SJSA1 (cell line): Measurements from ENCODE around the gene SAMD14. TPM values are rescaled to one million over a fixed set of nuclear protein-coding genes. Genes with fewer than 3 reads are reported as not detected.

Experiments
- DNase-seq, 2 experiments: peaks; one replicate each; pipeline ENCODE4 v3.0.0-alpha.2; 2015 to 2020; ENCODE audit warnings: low spot score in 2 of 2, low read depth in 1 of 2
- H3K27ac ChIP-seq: fragments of 250-450 bp; sonication (Bioruptor Pico); 2 replicates; pipeline ENCODE4 v1.5.1; 2020; ENCODE audit warnings: mild to moderate bottlenecking, moderate library complexity
- H3K27me3 ChIP-seq: fragments of 250-450 bp; sonication (Bioruptor Pico); replicated peaks from 2 replicates; pipeline ENCODE4 v1.5.1; 2020; ENCODE audit warnings: mild to moderate bottlenecking, moderate library complexity
- H3K36me3 ChIP-seq: fragments of 250-450 bp; sonication (Bioruptor Pico); 2 replicates; pipeline ENCODE4 v1.5.1; 2020; ENCODE audit warnings: mild to moderate bottlenecking
- H3K4me1 ChIP-seq: fragments of 250-450 bp; sonication (Bioruptor Pico); replicated peaks from 2 replicates; pipeline ENCODE4 v1.6.1; 2021; ENCODE audit warnings: mild to moderate bottlenecking
- H3K4me3 ChIP-seq: fragments of 250-450 bp; sonication (Bioruptor Pico); 2 replicates; pipeline ENCODE4 v1.5.1; 2020; ENCODE audit warnings: mild to moderate bottlenecking
- H3K9me3 ChIP-seq: fragments of 250-450 bp; sonication (Bioruptor Pico); replicated peaks from 2 replicates; pipeline ENCODE4 v1.5.1; 2020; ENCODE audit warnings: mild to moderate bottlenecking
- total RNA-seq: library from RNA; depleted of rRNA; stranded (reverse); fragments of >200 nt; shearing (Covaris generic); gene quantifications from 2 replicates; pipeline ENCODE4 v1.2.3, GENCODE V29; 2014

The SAMD14 gene
- total RNA-seq, 1 experiment from 2014 or later: 0.11 TPM

- H3K4me3 ChIP-seq: no peak overlapping the region
- H3K36me3 ChIP-seq: peaks cover 16% of the 10 kb centered on the region
- peaks cover 9% of the 10 kb centered on the region for H3K27me3 ChIP-seq
- no peaks in the 10 kb centered on the region for H3K9me3 ChIP-seq
- H3K27ac ChIP-seq: no peak overlapping the region
- peaks cover 29% of the 10 kb centered on the region for H3K4me1 ChIP-seq
- no peak for DNase-seq
Measured at GRCh38 chr17:50112694-50113093, 17.3 kb downstream of the SAMD14 start.

- H3K4me1 ChIP-seq: peaks cover 25% of the 10 kb centered on the region
- H3K27ac ChIP-seq: no peak overlapping the region
- H3K27me3 ChIP-seq: peaks cover 3% of the 10 kb centered on the region; the same call in 1 of the 2 replicates
- no peaks in the 10 kb centered on the region for H3K9me3 ChIP-seq
- no peak for DNase-seq
- H3K36me3 ChIP-seq: peaks cover 16% of the 10 kb centered on the region
- H3K4me3 ChIP-seq: no peak overlapping the region
Measured at GRCh38 chr17:50111673-50112655, 18.0 kb downstream of the SAMD14 start.

GRCh38 chr17:50110591-50111349, 19.2 kb downstream of the SAMD14 start:
- Histone ChIP-seq H3K27ac (no peak overlapping the region), H3K27me3 (no peaks in the 10 kb centered on the region), H3K36me3 (peaks cover 17% of the 10 kb centered on the region), H3K9me3 (no peaks in the 10 kb centered on the region), H3K4me3 (no peak overlapping the region), H3K4me1 (peaks cover 25% of the 10 kb centered on the region)
- no peak for DNase-seq

GRCh38 chr17:50109785-50110184, 20.2 kb downstream of the SAMD14 start:
- no peak overlapping the region for H3K27ac ChIP-seq
- peaks cover 21% of the 10 kb centered on the region for H3K36me3 ChIP-seq
- H3K27me3 ChIP-seq: no peaks in the 10 kb centered on the region
- no peak for DNase-seq
- no peaks in the 10 kb centered on the region for H3K9me3 ChIP-seq
- H3K4me3 ChIP-seq: no peak overlapping the region
- peaks cover 25% of the 10 kb centered on the region for H3K4me1 ChIP-seq

GRCh38 chr17:50109207-50109606, 20.8 kb downstream of the SAMD14 start:
- H3K27ac ChIP-seq: no peak overlapping the region
- H3K4me3 ChIP-seq: no peak overlapping the region
- no peaks in the 10 kb centered on the region for H3K27me3 ChIP-seq
- peaks cover 25% of the 10 kb centered on the region for H3K4me1 ChIP-seq
- DNase-seq: no peak
- H3K36me3 ChIP-seq: peaks cover 21% of the 10 kb centered on the region
- H3K9me3 ChIP-seq: no peaks in the 10 kb centered on the region

GRCh38 chr17:50108556-50108955, 21.4 kb downstream of the SAMD14 start:
- Histone ChIP-seq H3K27ac (no peak overlapping the region), H3K4me3 (no peak overlapping the region), H3K9me3 (no peaks in the 10 kb centered on the region), H3K27me3 (no peaks in the 10 kb centered on the region), H3K36me3 (peaks cover 21% of the 10 kb centered on the region), H3K4me1 (peaks cover 25% of the 10 kb centered on the region)
- no peak for DNase-seq

GRCh38 chr17:50107790-50108414, 22.1 kb downstream of the SAMD14 start:
- Histone ChIP-seq H3K27ac (no peak overlapping the region), H3K4me3 (no peak overlapping the region), H3K9me3 (no peaks in the 10 kb centered on the region), H3K4me1 (peaks cover 25% of the 10 kb centered on the region), H3K27me3 (no peaks in the 10 kb centered on the region), H3K36me3 (peaks cover 21% of the 10 kb centered on the region)
- no peak for DNase-seq

GRCh38 chr17:50106393-50107131, 23.4 kb downstream of the SAMD14 start:
- Histone ChIP-seq H3K4me3 (no peak overlapping the region), H3K27ac (no peak overlapping the region), H3K36me3 (peaks cover 21% of the 10 kb centered on the region), H3K4me1 (peaks cover 12% of the 10 kb centered on the region), H3K27me3 (no peaks in the 10 kb centered on the region), H3K9me3 (no peaks in the 10 kb centered on the region)
- DNase-seq: no peak

- no peaks in the 10 kb centered on the region for H3K9me3 ChIP-seq
- no peak for DNase-seq
- H3K27ac ChIP-seq: no peak overlapping the region
- no peak overlapping the region for H3K4me3 ChIP-seq
- H3K36me3 ChIP-seq: peaks cover 22% of the 10 kb centered on the region
- H3K4me1 ChIP-seq: peaks cover 6% of the 10 kb centered on the region; the same call in 1 of the 2 replicates
- no peaks in the 10 kb centered on the region for H3K27me3 ChIP-seq
Measured at GRCh38 chr17:50105811-50106210, 24.1 kb downstream of the SAMD14 start.

GRCh38 chr17:50103941-50104340, 26.0 kb downstream of the SAMD14 start:
- no peaks in the 10 kb centered on the region for H3K27me3 ChIP-seq
- H3K9me3 ChIP-seq: no peaks in the 10 kb centered on the region
- no peak for DNase-seq
- H3K27ac ChIP-seq: no peak overlapping the region
- H3K36me3 ChIP-seq: peaks cover 25% of the 10 kb centered on the region
- H3K4me3 ChIP-seq: no peak overlapping the region
- peaks cover 6% of the 10 kb centered on the region; the same call in 1 of the 2 replicates for H3K4me1 ChIP-seq

- H3K4me3 ChIP-seq: no peak overlapping the region
- DNase-seq: no peak
- no peaks in the 10 kb centered on the region for H3K9me3 ChIP-seq
- H3K4me1 ChIP-seq: peaks cover 6% of the 10 kb centered on the region; the same call in 1 of the 2 replicates
- H3K36me3 ChIP-seq: peaks cover 25% of the 10 kb centered on the region
- H3K27me3 ChIP-seq: no peaks in the 10 kb centered on the region
- no peak overlapping the region for H3K27ac ChIP-seq
Measured at GRCh38 chr17:50103252-50103651, 26.7 kb downstream of the SAMD14 start.

- Histone ChIP-seq H3K9me3 (no peaks in the 10 kb centered on the region), H3K27ac (no peak overlapping the region), H3K36me3 (peaks cover 21% of the 10 kb centered on the region), H3K27me3 (no peaks in the 10 kb centered on the region), H3K4me1 (no peaks in the 10 kb centered on the region), H3K4me3 (no peak overlapping the region)
- no peak for DNase-seq
Measured at GRCh38 chr17:50102164-50102991, 27.6 kb downstream of the SAMD14 start.
